ENCODE results near the gene RXFP3.
A peak's percentile ranks its signal among the peaks of the same experiment; 100 is the strongest.

Gene RXFP3, protein sequence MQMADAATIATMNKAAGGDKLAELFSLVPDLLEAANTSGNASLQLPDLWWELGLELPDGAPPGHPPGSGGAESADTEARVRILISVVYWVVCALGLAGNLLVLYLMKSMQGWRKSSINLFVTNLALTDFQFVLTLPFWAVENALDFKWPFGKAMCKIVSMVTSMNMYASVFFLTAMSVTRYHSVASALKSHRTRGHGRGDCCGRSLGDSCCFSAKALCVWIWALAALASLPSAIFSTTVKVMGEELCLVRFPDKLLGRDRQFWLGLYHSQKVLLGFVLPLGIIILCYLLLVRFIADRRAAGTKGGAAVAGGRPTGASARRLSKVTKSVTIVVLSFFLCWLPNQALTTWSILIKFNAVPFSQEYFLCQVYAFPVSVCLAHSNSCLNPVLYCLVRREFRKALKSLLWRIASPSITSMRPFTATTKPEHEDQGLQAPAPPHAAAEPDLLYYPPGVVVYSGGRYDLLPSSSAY

GRCh38 chr5:33936381-33937016 lies at the start of gene RXFP3:
RXFP3 (plus strand) TSS chr5:33936386; CDS start chr5:33936741, 355 bp downstream.
- peaks cover 26% of the 10 kb centered on the region for H3K27me3 ChIP-seq (ENCODE audit: control insufficient read depth, insufficient read depth, low read length)
- H3K36me3 ChIP-seq (ENCODE audit: control insufficient read depth, low read depth, low read length) = no peaks in the 10 kb centered on the region
- no peak within 1 kb of the TSS for H3K9ac ChIP-seq (ENCODE audit: low read length)
- no peaks in the 10 kb centered on the region for H3K9me3 ChIP-seq (ENCODE audit: control insufficient read depth, low read depth, low read length)
- no peak within 1 kb of the TSS for H3K27ac ChIP-seq (ENCODE audit: low read length)
- H3K4me1 ChIP-seq (ENCODE audit: control insufficient read depth, low read depth, low read length) = no peaks in the 10 kb centered on the region
- H3K4me3 ChIP-seq (ENCODE audit: low read length) = peak within 1 kb of the TSS; percentile 72

DNA sequence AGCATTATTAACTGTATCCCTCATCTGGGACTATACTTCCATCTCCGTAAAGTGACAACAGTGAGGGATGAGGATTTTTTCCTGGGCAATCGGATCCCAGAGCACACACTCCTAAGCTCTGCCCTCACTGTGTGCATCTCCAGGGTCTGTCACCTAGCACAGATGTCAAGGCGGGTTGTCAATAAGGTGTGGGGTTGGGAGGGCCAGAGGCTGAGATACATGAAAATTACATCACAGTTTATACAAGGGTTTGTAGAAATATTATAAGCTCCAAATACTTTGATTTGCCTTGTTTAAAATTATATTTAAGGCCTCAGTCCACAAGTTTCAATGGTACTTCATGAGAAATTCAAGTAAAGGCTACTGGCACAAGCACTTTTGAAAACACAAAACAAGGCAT lies 48.9 kb upstream of the RXFP3 start:
- Histone ChIP-seq H3K27me3 (ENCODE audit: control insufficient read depth, insufficient read depth, low read length) (no peaks in the 10 kb centered on the region), H3K36me3 (ENCODE audit: control insufficient read depth, low read depth, low read length) (no peaks in the 10 kb centered on the region)

GRCh38 chr5:33888587-33888986 lies 47.6 kb upstream of the RXFP3 start:
- Histone ChIP-seq H3K9ac (ENCODE audit: low read length) (no peak overlapping the region), H3K27me3 (ENCODE audit: control insufficient read depth, insufficient read depth, low read length) (peaks cover 8% of the 10 kb centered on the region), H3K9me3 (ENCODE audit: control insufficient read depth, low read depth, low read length) (no peaks in the 10 kb centered on the region), H3K4me1 (ENCODE audit: control insufficient read depth, low read depth, low read length) (peaks cover 28% of the 10 kb centered on the region), H3K27ac (ENCODE audit: low read length) (no peak overlapping the region), H3K4me3 (ENCODE audit: low read length) (no peak overlapping the region), H3K36me3 (ENCODE audit: control insufficient read depth, low read depth, low read length) (no peaks in the 10 kb centered on the region)

More for the DNA sequence above, 48.9 kb upstream of the RXFP3 start:
- Histone ChIP-seq H3K4me3 (ENCODE audit: low read length) (no peak overlapping the region), H3K4me1 (ENCODE audit: control insufficient read depth, low read depth, low read length) (peaks cover 20% of the 10 kb centered on the region), H3K9ac (ENCODE audit: low read length) (no peak overlapping the region), H3K27ac (ENCODE audit: low read length) (no peak overlapping the region), H3K9me3 (ENCODE audit: control insufficient read depth, low read depth, low read length) (no peaks in the 10 kb centered on the region)

- Histone ChIP-seq H3K4me3 (ENCODE audit: low read length) (peak overlapping the region; percentile 78), H3K4me1 (ENCODE audit: control insufficient read depth, low read depth, low read length) (peaks cover 28% of the 10 kb centered on the region), H3K36me3 (ENCODE audit: control insufficient read depth, low read depth, low read length) (no peaks in the 10 kb centered on the region), H3K27me3 (ENCODE audit: control insufficient read depth, insufficient read depth, low read length) (peaks cover 8% of the 10 kb centered on the region), H3K9ac (ENCODE audit: low read length) (peak overlapping the region; percentile 76), H3K9me3 (ENCODE audit: control insufficient read depth, low read depth, low read length) (no peaks in the 10 kb centered on the region), H3K27ac (ENCODE audit: low read length) (no peak overlapping the region)
Observed at GRCh38 chr5:33890131-33891032, 45.8 kb upstream of the RXFP3 start.

DNA sequence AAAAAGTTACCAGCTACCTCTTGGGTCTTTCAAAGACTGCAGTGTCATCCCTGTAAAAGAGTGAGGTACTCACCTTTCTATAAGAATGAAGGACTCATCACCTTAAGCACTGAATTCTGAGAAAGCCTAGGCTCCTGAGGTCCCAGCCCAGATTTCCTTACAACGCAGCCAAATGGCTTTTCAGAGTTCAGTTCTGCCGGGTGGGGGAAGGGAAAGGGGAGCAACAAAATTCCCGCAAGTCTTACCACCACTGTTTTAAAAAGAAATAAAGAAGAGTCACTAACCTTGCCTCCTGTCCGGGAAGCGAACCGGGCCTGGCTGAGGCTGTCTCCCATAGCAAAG lies 44.8 kb upstream of the RXFP3 start:
- peaks cover 8% of the 10 kb centered on the region for H3K27me3 ChIP-seq (ENCODE audit: control insufficient read depth, insufficient read depth, low read length)
- H3K27ac ChIP-seq (ENCODE audit: low read length) = peak overlapping the region; percentile 10
- no peaks in the 10 kb centered on the region for H3K36me3 ChIP-seq (ENCODE audit: control insufficient read depth, low read depth, low read length)
- H3K9me3 ChIP-seq (ENCODE audit: control insufficient read depth, low read depth, low read length) = no peaks in the 10 kb centered on the region
- peak overlapping the region; percentile 76 for H3K9ac ChIP-seq (ENCODE audit: low read length)
- peaks cover 28% of the 10 kb centered on the region for H3K4me1 ChIP-seq (ENCODE audit: control insufficient read depth, low read depth, low read length)
- peak overlapping the region; percentile 78 for H3K4me3 ChIP-seq (ENCODE audit: low read length)

DNA sequence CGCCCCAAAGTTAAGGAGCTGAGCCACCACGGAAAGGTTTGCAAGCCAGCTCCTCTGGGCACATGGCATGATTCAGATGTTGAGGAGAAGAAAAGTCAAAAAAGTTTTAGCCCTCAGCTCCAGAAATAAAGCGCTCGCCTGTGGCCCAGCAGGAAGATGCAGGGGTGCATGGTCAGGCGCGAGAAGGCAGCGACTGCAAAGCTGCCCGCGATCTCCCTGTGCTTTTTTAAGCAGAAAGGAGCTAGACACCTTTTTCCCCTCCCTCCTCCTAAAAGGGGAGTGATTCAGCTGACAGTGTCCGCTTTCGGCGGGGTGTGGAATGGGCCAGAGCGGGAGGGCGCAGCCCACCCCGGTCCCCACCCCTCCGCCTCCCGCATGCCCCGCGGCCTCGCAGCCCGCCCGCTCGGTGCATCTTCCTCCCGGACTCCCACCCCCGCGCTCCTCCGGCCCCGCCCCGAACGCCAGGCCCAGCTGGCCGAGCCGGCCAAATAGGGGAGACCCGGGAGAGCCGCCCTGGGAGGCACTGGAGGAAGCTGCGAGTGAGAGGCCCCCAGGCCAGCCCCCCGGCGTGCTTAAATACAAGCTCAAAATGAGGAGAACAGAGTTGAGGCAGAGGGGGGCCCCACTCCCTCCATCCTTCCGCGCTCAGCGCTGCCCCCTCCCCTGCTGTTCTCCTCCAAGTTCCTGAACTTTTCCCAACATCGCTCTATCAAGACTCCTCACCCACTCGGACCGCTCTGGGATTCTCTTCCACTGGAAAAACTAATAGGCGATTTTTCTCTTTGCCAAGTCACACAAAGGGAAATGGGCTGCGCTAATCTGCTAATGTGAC lies 44.2 kb upstream of the RXFP3 start, which contains the start of gene ADAMTS12:
Gene ADAMTS12 (minus strand): TSS at position 203 of the 832 bp plus-strand sequence. CDS start 134 bp downstream, at position 69.
- peak within 1 kb of the TSS; percentile 78 for H3K4me3 ChIP-seq (ENCODE audit: low read length)
- H3K27me3 ChIP-seq (ENCODE audit: control insufficient read depth, insufficient read depth, low read length) = peaks cover 8% of the 10 kb centered on the region
- H3K27ac ChIP-seq (ENCODE audit: low read length) = peak within 1 kb of the TSS; percentile 10
- H3K9me3 ChIP-seq (ENCODE audit: control insufficient read depth, low read depth, low read length) = no peaks in the 10 kb centered on the region
- no peaks in the 10 kb centered on the region for H3K36me3 ChIP-seq (ENCODE audit: control insufficient read depth, low read depth, low read length)
- peaks cover 28% of the 10 kb centered on the region for H3K4me1 ChIP-seq (ENCODE audit: control insufficient read depth, low read depth, low read length)
- H3K9ac ChIP-seq (ENCODE audit: low read length) = peak within 1 kb of the TSS; percentile 76

GRCh38 chr5:33892620-33893137 lies 43.5 kb upstream of the RXFP3 start:
- no peaks in the 10 kb centered on the region for H3K36me3 ChIP-seq (ENCODE audit: control insufficient read depth, low read depth, low read length)
- no peaks in the 10 kb centered on the region for H3K9me3 ChIP-seq (ENCODE audit: control insufficient read depth, low read depth, low read length)
- H3K27me3 ChIP-seq (ENCODE audit: control insufficient read depth, insufficient read depth, low read length) = peaks cover 8% of the 10 kb centered on the region
- H3K27ac ChIP-seq (ENCODE audit: low read length) = no peak overlapping the region
- H3K4me1 ChIP-seq (ENCODE audit: control insufficient read depth, low read depth, low read length) = peaks cover 28% of the 10 kb centered on the region
- H3K9ac ChIP-seq (ENCODE audit: low read length) = peak overlapping the region; percentile 24
- peak overlapping the region; percentile 78 for H3K4me3 ChIP-seq (ENCODE audit: low read length)

- Histone ChIP-seq H3K9ac (ENCODE audit: low read length) (no peak overlapping the region), H3K4me1 (ENCODE audit: control insufficient read depth, low read depth, low read length) (peaks cover 28% of the 10 kb centered on the region), H3K27ac (ENCODE audit: low read length) (no peak overlapping the region), H3K36me3 (ENCODE audit: control insufficient read depth, low read depth, low read length) (no peaks in the 10 kb centered on the region), H3K27me3 (ENCODE audit: control insufficient read depth, insufficient read depth, low read length) (peaks cover 8% of the 10 kb centered on the region), H3K9me3 (ENCODE audit: control insufficient read depth, low read depth, low read length) (no peaks in the 10 kb centered on the region), H3K4me3 (ENCODE audit: low read length) (no peak overlapping the region)
Observed at GRCh38 chr5:33894566-33894965, 41.6 kb upstream of the RXFP3 start.

GRCh38 chr5:33901156-33901555 lies 35.0 kb upstream of the RXFP3 start:
- no peaks in the 10 kb centered on the region for H3K9me3 ChIP-seq (ENCODE audit: control insufficient read depth, low read depth, low read length)
- no peak overlapping the region for H3K27ac ChIP-seq (ENCODE audit: low read length)
- no peaks in the 10 kb centered on the region for H3K27me3 ChIP-seq (ENCODE audit: control insufficient read depth, insufficient read depth, low read length)

GRCh38 chr5:33903118-33903517 lies 33.1 kb upstream of the RXFP3 start:
- no peak overlapping the region for H3K27ac ChIP-seq (ENCODE audit: low read length)
- no peak overlapping the region for H3K9ac ChIP-seq (ENCODE audit: low read length)
- H3K36me3 ChIP-seq (ENCODE audit: control insufficient read depth, low read depth, low read length) = no peaks in the 10 kb centered on the region

More at GRCh38 chr5:33901156-33901555, 35.0 kb upstream of the RXFP3 start:
- H3K4me3 ChIP-seq (ENCODE audit: low read length) = no peak overlapping the region
- no peaks in the 10 kb centered on the region for H3K36me3 ChIP-seq (ENCODE audit: control insufficient read depth, low read depth, low read length)
- no peaks in the 10 kb centered on the region for H3K4me1 ChIP-seq (ENCODE audit: control insufficient read depth, low read depth, low read length)
- H3K9ac ChIP-seq (ENCODE audit: low read length) = no peak overlapping the region

More at GRCh38 chr5:33903118-33903517, 33.1 kb upstream of the RXFP3 start:
- H3K9me3 ChIP-seq (ENCODE audit: control insufficient read depth, low read depth, low read length) = peaks cover 9% of the 10 kb centered on the region
- no peaks in the 10 kb centered on the region for H3K27me3 ChIP-seq (ENCODE audit: control insufficient read depth, insufficient read depth, low read length)
- no peak overlapping the region for H3K4me3 ChIP-seq (ENCODE audit: low read length)
- no peaks in the 10 kb centered on the region for H3K4me1 ChIP-seq (ENCODE audit: control insufficient read depth, low read depth, low read length)
